GM12872 (cell line): ENCODE results near the gene EHBP1L1.

Source experiments
- TF ChIP-seq, protein P1 (sequence below): IDR thresholded peaks from 3 replicates; pipeline ENCODE4 v1.5.1; 2011; ENCODE audit warnings: low read depth, mild to moderate bottlenecking, low read length, moderate library complexity; ENCODE audit not compliant: insufficient read depth

The EHBP1L1 gene

DNA sequence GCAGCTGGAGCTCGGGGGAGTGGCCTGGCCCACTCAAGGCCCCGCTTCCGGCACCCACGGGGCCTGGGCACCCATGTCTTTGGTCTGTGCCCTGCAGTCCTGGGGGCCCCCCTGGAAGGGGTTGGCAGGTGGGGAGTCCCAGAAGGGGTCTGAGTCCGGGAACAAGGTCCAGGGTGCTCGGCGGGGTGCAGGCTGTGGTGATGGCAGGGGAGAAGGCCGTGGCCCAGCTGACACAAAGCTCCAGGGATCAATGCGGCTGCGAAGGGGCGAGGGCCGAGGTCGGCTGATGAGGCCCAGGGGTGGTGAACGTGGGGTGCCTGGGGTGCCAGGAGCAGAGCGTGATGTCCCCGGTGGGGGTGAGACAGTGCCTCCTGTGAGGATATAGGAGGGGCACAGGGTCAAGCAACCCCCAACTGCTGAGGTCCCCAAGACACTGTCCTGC, 22.4 kb downstream of the EHBP1L1 start:
- TF ChIP-seq, protein P1, sequence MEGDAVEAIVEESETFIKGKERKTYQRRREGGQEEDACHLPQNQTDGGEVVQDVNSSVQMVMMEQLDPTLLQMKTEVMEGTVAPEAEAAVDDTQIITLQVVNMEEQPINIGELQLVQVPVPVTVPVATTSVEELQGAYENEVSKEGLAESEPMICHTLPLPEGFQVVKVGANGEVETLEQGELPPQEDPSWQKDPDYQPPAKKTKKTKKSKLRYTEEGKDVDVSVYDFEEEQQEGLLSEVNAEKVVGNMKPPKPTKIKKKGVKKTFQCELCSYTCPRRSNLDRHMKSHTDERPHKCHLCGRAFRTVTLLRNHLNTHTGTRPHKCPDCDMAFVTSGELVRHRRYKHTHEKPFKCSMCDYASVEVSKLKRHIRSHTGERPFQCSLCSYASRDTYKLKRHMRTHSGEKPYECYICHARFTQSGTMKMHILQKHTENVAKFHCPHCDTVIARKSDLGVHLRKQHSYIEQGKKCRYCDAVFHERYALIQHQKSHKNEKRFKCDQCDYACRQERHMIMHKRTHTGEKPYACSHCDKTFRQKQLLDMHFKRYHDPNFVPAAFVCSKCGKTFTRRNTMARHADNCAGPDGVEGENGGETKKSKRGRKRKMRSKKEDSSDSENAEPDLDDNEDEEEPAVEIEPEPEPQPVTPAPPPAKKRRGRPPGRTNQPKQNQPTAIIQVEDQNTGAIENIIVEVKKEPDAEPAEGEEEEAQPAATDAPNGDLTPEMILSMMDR: no peak

DNA sequence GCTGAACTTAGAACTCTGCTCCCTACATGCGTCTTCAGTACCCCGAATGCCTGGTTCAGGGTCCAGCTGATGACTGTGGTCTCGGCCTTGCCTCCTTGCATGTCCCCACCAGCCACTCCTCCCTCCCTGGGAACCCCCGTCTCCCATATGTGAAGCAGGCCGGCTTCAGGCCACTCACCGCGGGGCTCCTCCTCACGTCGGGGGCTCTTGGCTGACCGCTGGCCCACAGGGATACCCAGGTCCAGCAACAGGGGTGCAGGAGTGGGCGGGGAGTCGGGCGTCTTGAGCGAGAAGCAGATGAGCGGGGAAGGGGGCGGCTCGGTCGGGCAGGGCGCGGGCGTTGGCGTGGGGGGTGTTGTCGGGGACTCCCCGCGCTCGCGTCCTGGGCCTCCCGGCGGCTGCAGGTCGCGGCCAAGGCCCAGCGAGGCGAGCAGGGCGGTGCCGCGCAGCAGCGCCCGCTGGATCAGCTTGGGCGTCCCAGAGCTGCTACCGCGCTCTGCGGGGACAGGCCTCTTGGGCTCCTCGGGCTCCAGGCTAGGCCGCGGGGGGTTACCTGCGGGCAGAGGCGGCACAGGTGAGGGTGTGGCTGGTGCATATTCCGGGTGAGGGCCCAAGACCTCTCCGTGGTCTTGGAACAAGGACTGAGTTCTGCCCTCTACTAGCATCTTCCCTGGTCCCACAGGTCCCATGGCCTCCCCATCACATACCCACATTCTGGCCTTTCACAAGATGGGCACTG, 23.5 kb downstream of the EHBP1L1 start:
- TF ChIP-seq, protein P1: no peak

DNA sequence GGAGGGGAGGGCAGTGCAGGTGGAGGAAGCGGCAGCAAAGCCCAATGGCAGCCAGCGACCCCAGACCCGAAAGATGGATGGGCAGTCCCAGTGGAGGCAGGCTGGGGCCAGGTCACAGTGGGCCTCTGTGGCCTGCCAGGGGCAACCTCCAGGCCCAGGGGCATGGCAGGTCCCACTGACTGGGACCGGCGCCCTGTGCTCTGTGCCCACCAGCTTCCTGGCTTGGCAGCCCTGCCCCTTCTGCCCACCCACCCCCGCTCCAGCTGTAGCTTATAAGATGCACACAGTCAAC, 24.0 kb downstream of the EHBP1L1 start:
- TF ChIP-seq, protein P1: no peak

DNA sequence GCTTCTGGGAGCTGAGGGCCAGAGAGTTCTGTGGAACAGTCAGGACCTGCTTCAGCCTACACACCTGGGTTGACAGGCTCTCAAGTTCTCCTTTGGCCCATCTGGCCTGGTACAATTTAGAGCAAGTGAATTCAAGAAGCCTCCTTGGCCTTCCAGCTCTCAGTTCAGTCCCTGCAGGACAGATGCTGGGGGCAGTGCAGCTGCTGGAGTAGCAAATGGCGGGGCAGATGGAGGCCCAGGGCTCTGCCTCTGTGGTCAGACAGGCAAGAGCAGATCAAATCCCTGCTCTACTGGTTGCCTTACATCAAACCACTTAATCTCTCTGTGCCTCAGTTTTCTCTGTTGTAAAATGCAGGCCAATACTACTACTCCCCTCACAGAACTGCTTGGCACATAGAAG, 28.4 kb downstream of the EHBP1L1 start:
- TF ChIP-seq, protein P1: no peak

DNA sequence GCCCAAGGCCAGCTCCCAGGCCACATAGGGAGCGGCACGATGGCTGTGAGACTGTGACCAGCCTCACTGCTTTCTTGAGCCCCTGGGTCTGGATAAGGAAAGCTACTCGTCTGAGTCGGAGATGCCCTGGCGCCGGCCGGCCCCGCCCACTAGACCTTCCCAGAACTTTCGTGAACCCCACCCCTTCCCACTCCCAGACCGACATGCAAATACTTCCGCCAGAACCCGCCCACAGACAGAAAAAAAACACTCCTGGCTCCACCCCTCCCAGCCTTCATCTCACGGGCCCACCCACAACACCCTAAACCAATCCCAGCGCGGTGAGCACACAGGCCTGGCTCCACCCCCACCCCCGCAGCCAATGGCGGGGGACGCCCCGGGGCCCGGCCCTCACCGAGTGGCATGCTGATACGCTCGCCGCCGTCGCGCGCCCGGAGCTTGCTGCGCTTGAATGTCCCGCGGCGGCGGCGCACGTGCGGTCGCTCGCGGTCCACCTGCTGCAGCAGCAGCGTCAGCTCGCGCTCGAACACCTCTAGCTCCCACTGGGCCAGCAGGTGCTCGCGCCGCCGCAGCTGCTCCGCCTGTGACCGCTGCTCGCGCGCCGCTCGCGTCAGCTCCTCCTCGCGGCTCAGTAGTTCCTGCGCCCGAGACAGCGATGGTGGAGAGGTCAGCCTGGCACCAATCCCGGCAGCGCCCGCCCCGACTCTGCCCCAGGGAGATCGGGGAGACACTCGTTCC, 31.2 kb downstream of the EHBP1L1 start:
- TF ChIP-seq, protein P1: no peak

DNA sequence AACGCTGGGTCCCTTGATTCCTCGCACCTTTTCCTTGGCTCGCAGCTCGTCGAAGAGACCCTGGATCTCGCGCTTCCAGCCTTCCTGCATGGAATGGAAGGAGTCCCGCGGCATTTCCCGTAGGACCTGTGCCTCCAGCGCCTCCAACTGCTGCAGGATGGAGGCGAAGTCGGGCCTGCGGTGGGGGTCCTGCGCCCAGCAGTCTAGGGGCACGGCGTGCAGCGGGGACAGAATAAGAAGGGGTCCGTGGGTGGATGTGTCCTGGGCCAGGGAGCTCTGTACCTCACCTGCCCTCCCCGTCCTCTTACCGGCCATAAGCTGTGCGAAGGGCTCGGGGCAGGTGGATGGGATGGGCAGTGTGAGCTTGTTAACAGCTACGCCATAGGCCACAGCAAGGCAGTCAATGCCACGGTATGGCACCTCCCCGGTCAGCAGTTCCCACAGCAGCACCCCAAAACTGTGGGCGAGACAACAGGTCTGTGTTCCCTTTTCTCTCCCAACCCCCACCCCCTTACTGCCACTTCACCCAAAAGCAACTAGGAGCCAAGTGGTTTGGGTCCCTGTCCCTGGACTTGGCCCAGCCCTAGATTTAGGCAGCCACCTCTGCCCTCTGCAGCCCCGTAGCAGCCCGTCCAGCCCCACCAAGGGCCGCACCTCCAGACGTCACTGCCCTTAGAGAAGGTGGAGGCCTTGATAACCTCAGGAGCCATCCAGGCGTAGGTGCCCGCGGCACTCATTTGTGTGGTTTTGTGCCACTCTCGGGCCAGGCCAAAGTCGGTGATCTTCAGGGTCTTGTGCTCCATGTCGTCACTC, 32.0 kb downstream of the EHBP1L1 start:
- TF ChIP-seq, protein P1: no peak

DNA sequence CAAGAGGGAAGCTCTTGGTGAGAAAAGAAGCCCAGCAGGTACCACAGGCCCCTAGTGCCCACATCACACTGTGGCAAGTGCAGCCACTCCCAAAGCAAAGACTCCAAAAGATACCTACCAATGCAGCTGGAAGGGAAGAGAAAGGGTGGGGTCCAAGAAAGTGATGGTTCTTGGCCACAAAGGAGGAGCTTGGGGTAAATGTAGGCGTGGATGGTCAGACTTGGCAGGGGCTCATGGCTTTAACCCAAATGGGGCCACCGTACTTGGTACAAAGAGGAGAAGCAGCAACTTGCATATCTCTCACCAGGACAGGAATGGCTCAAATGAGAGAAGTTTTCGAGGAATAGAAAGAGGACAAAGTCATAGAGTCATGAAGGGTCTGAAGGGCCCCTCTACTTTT, 33.4 kb downstream of the EHBP1L1 start:
- TF ChIP-seq, protein P1: no peak
